Neural cell (in vitro differentiated cells): Measurements from ENCODE around the gene ROBO1. TPM values are rescaled to one million over a fixed set of nuclear protein-coding genes. Genes with fewer than 3 reads are reported as not detected.

Experiments
- H2AFZ ChIP-seq: fragments of 200-600, 300-800 bp; sonication (generic), shearing (Covaris generic); 2 replicates; pipeline ENCODE4 v1.6.0; 2014; ENCODE audit warnings: low read depth, mild to moderate bottlenecking, antibody characterized with exemption, low read length, moderate library complexity
- H3F3A ChIP-seq: fragments of 200-600 bp; shearing (Covaris generic); 2 replicates; pipeline ENCODE4 v1.6.1; 2016; ENCODE audit warnings: mild to moderate bottlenecking, moderate library complexity, mixed read lengths, antibody characterized with exemption, low read length; ENCODE audit not compliant: insufficient read depth, poor library complexity, severe bottlenecking
- H3K27ac ChIP-seq: fragments of 200-600, 300-800 bp; sonication (generic), shearing (Covaris generic); 2 replicates; pipeline ENCODE4 v1.5.1; 2014; ENCODE audit warnings: mild to moderate bottlenecking, low read length, moderate library complexity
- H3K27me3 ChIP-seq: fragments of 300-800, 200-600 bp; sonication (generic), shearing (Covaris generic); 2 replicates; pipeline ENCODE4 v1.6.0; 2014; ENCODE audit warnings: mild to moderate bottlenecking, low read depth, low read length, moderate library complexity; ENCODE audit not compliant: insufficient read depth
- H3K36me3 ChIP-seq: fragments of 300-800, 200-600 bp; sonication (generic), shearing (Covaris generic); 2 replicates; pipeline ENCODE4 v1.5.1; 2014; ENCODE audit warnings: mild to moderate bottlenecking, antibody characterized with exemption, low read length, moderate library complexity; ENCODE audit not compliant: insufficient read depth
- H3K4me2 ChIP-seq: fragments of 300-800, 200-600 bp; sonication (generic), shearing (Covaris generic); 2 replicates; pipeline ENCODE4 v1.6.0; 2014; ENCODE audit warnings: mild to moderate bottlenecking, low read length
- H3K4me3 ChIP-seq: fragments of 300-800, 200-600 bp; sonication (generic), shearing (Covaris generic); 2 replicates; pipeline ENCODE4 v1.5.1; 2014; ENCODE audit warnings: mild to moderate bottlenecking, low read length, moderate library complexity
- H3K79me2 ChIP-seq: fragments of 200-600 bp; shearing (Covaris generic); replicated peaks from 2 replicates; pipeline ENCODE4 v1.6.0; 2014; ENCODE audit warnings: mild to moderate bottlenecking, low read length, moderate library complexity; ENCODE audit not compliant: insufficient read depth
- H3K9ac ChIP-seq: fragments of 300-800, 200-600 bp; sonication (generic), shearing (Covaris generic); 2 replicates; pipeline ENCODE4 v1.6.1; 2016; ENCODE audit warnings: mild to moderate bottlenecking, low read length, mixed read lengths
- H3K9me2 ChIP-seq: fragments of 200-600 bp; shearing (Covaris generic); 2 replicates; pipeline ENCODE4 v1.6.1; 2016; ENCODE audit warnings: mild to moderate bottlenecking, low read length, mixed read lengths; ENCODE audit not compliant: insufficient read depth
- H3K9me3 ChIP-seq: fragments of 200-600, 300-800 bp; sonication (generic), shearing (Covaris generic); 2 replicates; pipeline ENCODE4 v1.6.1; 2016; ENCODE audit warnings: mild to moderate bottlenecking, mixed run types, low read length, moderate library complexity, mixed read lengths
- H4K20me1 ChIP-seq: fragments of 200-600 bp; shearing (Covaris generic); 2 replicates; pipeline ENCODE4 v1.6.1; 2016; ENCODE audit warnings: mild to moderate bottlenecking, mixed run types; ENCODE audit not compliant: insufficient read depth
- CTCF ChIP-seq: fragments of 450-650 bp; IDR thresholded peaks from 2 replicates; pipeline ENCODE4 v1.5.1; 2014; ENCODE audit warnings: antibody characterized with exemption, mild to moderate bottlenecking, moderate library complexity; ENCODE audit not compliant: poor library complexity, severe bottlenecking
- EP300 ChIP-seq: fragments of 450-650 bp; conservative IDR thresholded peaks from 2 replicates; pipeline ENCODE4 v1.6.1; 2014; ENCODE audit warnings: antibody characterized with exemption, mild to moderate bottlenecking, moderate library complexity; ENCODE audit not compliant: poor library complexity, severe bottlenecking
- EZH2 ChIP-seq: fragments of 200-600, 300-800 bp; shearing (Covaris generic), sonication (generic); IDR thresholded peaks from 2 replicates; pipeline ENCODE4 v1.6.1; 2014; ENCODE audit warnings: antibody characterized with exemption, low read length, borderline replicate concordance, mild to moderate bottlenecking; ENCODE audit not compliant: insufficient read depth, poor library complexity, severe bottlenecking
- MXI1 ChIP-seq: fragments of 450-650 bp; conservative IDR thresholded peaks from 2 replicates; pipeline ENCODE4 v1.6.1; 2014; ENCODE audit warnings: antibody characterized with exemption, mild to moderate bottlenecking; ENCODE audit not compliant: poor library complexity, severe bottlenecking
- POLR2AphosphoS5 ChIP-seq: IDR thresholded peaks from 2 replicates; pipeline ENCODE4 v1.6.1; 2012
- RAD21 ChIP-seq: fragments of 450-650 bp; conservative IDR thresholded peaks from 2 replicates; pipeline ENCODE4 v1.6.1; 2014; ENCODE audit warnings: antibody characterized with exemption, mild to moderate bottlenecking, moderate library complexity
- REST ChIP-seq: IDR thresholded peaks from 2 replicates; pipeline ENCODE4 v1.6.1; 2012; ENCODE audit warnings: borderline replicate concordance
- SMC3 ChIP-seq: fragments of 450-650 bp; conservative IDR thresholded peaks from 2 replicates; pipeline ENCODE4 v1.6.1; 2014; ENCODE audit warnings: antibody characterized with exemption, mild to moderate bottlenecking, moderate library complexity; ENCODE audit not compliant: poor library complexity
- TAF1 ChIP-seq: IDR thresholded peaks from 2 replicates; pipeline ENCODE4 v1.6.1; 2012; ENCODE audit warnings: low read depth
- polyA plus RNA-seq: library from polyadenylated mRNA; depleted of rRNA; stranded (reverse); fragments of >200 nt; gene quantifications from 2 replicates; pipeline ENCODE4 v1.2.3, GENCODE V29; 2014

The ROBO1 gene
- polyA plus RNA-seq, 1 donor from 2014 or later, result 183 TPM

- Histone ChIP-seq H3K9me3 (no peaks in the 10 kb centered on the region), H3K27ac (no peak overlapping the region), H4K20me1 (no peaks in the 10 kb centered on the region)
These were observed 1126.1 kb downstream of the ROBO1 start for GRCh38 chr3:78641703-78642102.

GRCh38 chr3:78634316-78634715 is 1133.5 kb downstream of the ROBO1 start:
- no peaks in the 10 kb centered on the region for H3K79me2 ChIP-seq
- no peak overlapping the region for H3K4me3 ChIP-seq
- H3K27ac ChIP-seq, result no peak overlapping the region
- H3K9me2 ChIP-seq, result no peaks in the 10 kb centered on the region
- H2AFZ ChIP-seq, result no peak overlapping the region
- H3K36me3 ChIP-seq, result peaks cover 24% of the 10 kb centered on the region
- no peaks in the 10 kb centered on the region for H3K9me3 ChIP-seq
- no peaks in the 10 kb centered on the region for H4K20me1 ChIP-seq
- H3K4me2 ChIP-seq, result no peak overlapping the region
- no peak overlapping the region for H3K9ac ChIP-seq
- no peaks in the 10 kb centered on the region for H3K27me3 ChIP-seq
- H3F3A ChIP-seq, result no peaks in the 10 kb centered on the region
- TF ChIP-seq SMC3 (no peak), MXI1 (no peak), POLR2AphosphoS5 (no peak), EZH2 (no peak), REST (no peak), RAD21 (no peak)

More at GRCh38 chr3:78641703-78642102, 1126.1 kb downstream of the ROBO1 start:
- Histone ChIP-seq H3K4me2 (no peak overlapping the region), H3K9ac (no peak overlapping the region), H3K9me2 (no peaks in the 10 kb centered on the region), H3K4me3 (no peak overlapping the region), H2AFZ (no peak overlapping the region), H3F3A (no peaks in the 10 kb centered on the region), H3K27me3 (no peaks in the 10 kb centered on the region), H3K79me2 (no peaks in the 10 kb centered on the region), H3K36me3 (peaks cover 6% of the 10 kb centered on the region)
- TF ChIP-seq POLR2AphosphoS5 (no peak), CTCF (no peak), RAD21 (no peak), EP300 (no peak), EZH2 (no peak), REST (no peak), SMC3 (no peak), TAF1 (no peak), MXI1 (no peak)
